IPS-NIHi7 (cell line): Measurements from ENCODE around the gene OSBPL5.

Experiments
- DNase-seq: peaks from one replicate; pipeline ENCODE4 v3.0.0; 2012; ENCODE audit warnings: mixed read lengths; ENCODE audit errors: extremely low spot score

Gene OSBPL5

DNA sequence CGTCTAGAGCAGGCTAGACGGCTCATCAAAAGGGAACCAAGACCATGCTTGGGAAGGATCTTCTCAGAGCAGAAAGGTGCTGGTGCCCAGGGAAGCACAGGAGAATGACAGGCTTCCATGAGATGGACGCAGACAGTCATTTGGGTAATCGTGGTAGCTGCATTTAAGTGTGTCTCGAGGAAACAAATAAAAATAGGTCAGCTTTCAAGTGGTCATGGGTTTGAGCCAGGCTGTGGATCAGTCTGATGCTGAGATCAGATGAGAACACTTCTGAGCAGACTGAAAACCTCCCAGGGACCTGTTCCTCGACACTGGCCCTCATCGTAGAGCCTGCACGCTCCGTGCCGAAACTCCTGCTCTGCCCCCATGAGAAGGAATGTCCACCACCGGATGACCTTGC is 112.5 kb downstream of the OSBPL5 start:
- no peak for DNase-seq

GRCh38 chr11:3052109-3052479 is 113.0 kb downstream of the OSBPL5 start:
- no peak for DNase-seq

GRCh38 chr11:3051196-3052108 is 113.7 kb downstream of the OSBPL5 start:
- DNase-seq: no peak

GRCh38 chr11:3050386-3051195 is 114.5 kb downstream of the OSBPL5 start:
- DNase-seq: no peak

DNA sequence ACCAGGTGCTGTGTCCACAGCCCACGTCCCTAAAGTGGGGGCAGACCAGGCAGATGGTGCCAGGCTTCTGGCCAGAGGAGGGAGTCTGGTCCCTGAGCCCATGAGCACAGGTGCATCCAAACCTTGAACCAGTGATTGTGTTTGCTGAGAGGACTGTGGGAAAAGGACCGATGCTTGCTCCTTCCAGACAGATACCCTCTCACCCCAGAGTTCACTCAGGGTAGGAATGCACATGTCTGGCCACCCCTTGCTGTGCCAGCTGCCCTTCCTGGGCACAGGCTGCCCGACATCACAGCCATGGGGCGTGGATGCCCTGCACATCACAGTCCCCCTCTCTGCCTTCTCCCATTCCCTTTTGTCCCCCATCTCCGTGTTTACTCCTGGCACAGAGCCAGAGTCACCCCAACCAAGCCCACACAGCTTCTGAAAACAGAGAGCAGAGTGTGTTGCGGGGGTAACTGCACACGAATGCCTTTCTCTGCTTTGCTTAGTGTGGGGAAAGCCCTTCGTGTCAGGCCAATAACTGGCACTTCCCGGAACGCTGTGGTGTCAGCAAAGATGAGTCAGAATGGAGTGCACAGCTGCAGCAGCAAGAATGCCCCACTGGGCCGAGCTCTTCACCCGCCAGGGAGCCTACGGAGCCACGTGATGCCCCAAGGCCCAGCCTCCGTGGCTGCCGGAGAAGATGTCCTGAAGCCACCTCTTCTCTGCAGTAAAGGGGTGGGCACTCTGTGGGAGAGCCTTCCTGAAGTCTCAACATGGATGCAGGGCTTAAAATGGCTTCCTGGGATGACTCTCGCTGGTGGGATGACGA is 115.5 kb downstream of the OSBPL5 start:
- DNase-seq: no peak

DNA sequence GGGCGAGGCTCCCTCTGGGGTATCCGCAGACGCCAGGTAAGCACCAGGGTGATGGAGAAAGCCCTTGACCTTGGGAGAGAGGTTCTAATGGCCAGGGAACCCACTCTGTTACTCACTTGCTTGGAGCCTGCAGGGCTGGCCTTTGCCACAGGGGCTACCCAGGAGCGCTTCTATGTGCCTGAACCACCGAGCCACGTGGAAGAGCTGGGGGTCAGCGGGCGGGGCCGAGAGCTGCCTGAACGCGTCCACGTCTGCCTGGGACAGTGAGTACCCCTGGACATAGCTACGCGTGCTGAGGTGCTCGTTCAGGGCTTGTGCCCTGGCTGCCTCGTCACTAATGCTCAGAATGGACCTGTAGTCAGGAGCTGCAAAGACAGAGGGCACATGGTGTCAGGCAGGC is 117.5 kb downstream of the OSBPL5 start:
- no peak for DNase-seq

DNA sequence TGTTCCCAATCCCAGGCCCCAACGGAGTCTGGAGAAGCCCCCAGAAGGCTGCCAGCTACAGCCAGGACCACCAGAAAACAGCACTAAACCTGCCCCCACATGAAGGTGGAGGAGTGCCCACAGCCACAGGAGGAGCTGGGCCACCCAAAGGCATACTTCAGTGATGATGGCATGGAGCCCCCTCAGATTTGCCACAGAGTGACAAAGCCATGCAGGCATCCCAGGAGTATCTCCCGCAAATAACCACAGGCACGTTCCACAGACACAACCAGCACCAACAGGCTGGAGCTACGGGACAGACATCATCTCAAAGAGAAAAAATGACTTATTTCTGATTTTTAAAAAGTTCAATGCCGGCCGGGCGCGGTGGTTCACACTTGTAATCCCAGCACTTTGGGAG is 118.5 kb downstream of the OSBPL5 start:
- DNase-seq: no peak

DNA sequence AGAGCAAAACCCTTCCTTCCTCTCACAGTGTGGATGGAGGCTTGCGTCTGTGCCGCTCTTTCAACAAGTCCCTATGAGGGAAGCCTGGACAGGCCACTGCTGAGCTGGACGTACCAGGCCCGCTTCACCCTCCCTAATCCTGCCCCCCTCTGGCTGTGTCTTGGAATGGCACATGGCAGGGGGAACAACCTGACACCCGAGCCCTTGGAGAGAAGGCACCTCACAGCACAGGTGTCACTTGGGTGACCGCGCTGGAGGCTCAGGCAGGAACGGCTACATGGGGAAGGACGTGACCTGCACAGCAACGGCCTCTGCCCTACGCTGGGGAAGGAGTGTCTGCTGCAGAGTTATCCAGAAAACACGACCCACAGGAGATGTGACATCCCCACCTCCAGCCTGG is 118.9 kb downstream of the OSBPL5 start:
- DNase-seq: peak; percentile 55

- DNase-seq: no peak
Observed at GRCh38 chr11:3044915-3045314, 120.2 kb downstream of the OSBPL5 start.

DNA sequence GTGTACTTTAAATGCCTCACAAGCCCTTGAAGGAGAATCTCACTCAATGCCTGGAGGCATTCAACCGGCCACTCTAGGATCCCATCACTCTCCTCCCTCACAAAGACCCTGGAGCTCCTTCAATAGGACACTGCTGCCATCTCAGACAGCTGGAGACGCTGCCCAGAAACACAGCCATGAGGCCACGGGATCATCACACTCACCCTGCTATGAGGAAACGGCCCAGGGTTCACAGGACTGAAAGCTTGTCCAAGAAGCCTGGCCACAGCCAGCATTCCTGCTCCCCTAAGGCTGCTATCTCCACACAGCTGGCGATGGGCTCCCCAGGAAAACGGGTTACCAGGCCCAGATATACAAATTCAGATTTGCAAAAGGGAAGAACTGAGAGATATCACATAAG is 121.1 kb downstream of the OSBPL5 start:
- no peak for DNase-seq

DNA sequence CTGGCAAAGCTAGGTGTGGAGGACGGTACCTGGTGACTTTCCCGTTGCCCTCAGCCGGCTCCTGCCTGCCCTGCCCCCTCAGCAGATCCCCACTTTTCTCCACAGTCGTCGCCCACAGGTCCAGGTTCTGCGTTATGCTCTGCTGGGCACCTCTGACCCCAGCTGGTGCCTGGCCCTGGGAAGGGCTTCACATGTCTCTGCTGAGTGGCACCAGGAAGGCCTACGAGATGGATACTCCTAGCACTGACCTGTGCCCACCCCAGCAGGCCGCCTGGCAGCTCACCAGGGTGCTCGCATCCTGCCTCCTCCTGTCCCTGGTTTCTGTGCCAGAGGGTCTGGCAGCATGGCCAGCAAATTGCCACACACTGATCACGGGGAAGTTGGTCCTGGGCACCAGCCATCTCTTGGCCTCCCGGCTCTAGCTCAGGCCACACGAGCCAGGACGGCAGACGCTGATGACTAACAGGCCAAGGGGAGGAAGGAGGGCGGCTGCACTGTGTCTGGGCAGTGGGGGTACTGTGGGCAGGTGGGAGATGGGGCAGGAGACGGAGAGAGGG is 121.7 kb downstream of the OSBPL5 start:
- no peak for DNase-seq

GRCh38 chr11:3042496-3043314 is 122.4 kb downstream of the OSBPL5 start:
- no peak for DNase-seq

GRCh38 chr11:3041699-3042441 is 123.2 kb downstream of the OSBPL5 start:
- DNase-seq: no peak

DNA sequence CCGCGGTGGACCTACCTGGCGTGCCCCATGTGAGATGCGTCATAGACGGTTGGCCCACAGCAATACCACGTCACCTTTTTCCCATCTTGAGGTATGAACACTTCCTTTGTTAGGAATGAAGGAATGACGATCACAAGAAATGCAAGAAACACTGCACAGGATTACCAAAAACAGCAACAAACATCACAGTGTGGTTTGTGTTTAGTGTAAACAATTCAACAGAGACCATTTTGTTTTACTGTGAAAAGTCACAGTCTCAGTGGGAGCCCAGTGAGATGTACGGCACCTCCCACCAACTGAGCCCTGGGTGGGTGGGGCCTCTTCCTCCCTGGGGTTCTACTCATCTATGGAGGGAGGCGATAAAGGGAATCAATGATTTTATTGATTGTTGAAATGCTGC is 124.2 kb downstream of the OSBPL5 start:
- no peak for DNase-seq

- no peak for DNase-seq
Observed at GRCh38 chr11:3037945-3038271, 127.2 kb downstream of the OSBPL5 start.
